Right atrium auricular region (tissue), 2 donors: ENCODE results near the gene ACOX1. TPM values are rescaled to one million over a fixed set of nuclear protein-coding genes. Genes with fewer than 3 reads are reported as not detected.

Experiments
- DNase-seq: peaks from one replicate; pipeline ENCODE4 v3.0.0-alpha.2; 2019; ENCODE audit warnings: low spot score
- H3K27ac ChIP-seq, 2 donors: fragments of 200-600 bp; sonication (generic); 1 replicate in 1 of 2; 2 replicates in 1 of 2; pipeline ENCODE4 v1.5.1; 2016 to 2019
- H3K27me3 ChIP-seq, 2 donors: fragments of 200-600 bp; sonication (generic); one replicate each; pipeline versions ENCODE4 v1.5.1 to v1.6.0; 2017 to 2019
- H3K36me3 ChIP-seq: fragments of 200-600 bp; sonication (generic); one replicate; pipeline ENCODE4 v1.5.1; 2016
- H3K4me1 ChIP-seq, 2 donors: fragments of 200-600 bp; sonication (generic); one replicate each; pipeline versions ENCODE4 v1.5.1 to v1.6.0; 2017 to 2019
- H3K4me3 ChIP-seq, 2 donors: fragments of 200-600 bp; sonication (generic); 1 replicate in 1 of 2; 2 replicates in 1 of 2; pipeline ENCODE4 v1.5.1; 2017 to 2019; ENCODE audit warnings: mild to moderate bottlenecking in 1 of 2, moderate library complexity in 1 of 2
- H3K9me3 ChIP-seq, 2 donors: fragments of 200-600 bp; sonication (generic); one replicate each; pipeline ENCODE4 v1.5.1; 2019
- total RNA-seq, 2 donors: library from RNA; depleted of rRNA; stranded (reverse); fragments of >200 nt; gene quantifications; one replicate each; pipeline ENCODE4 v1.1.0, GENCODE V29; 2016
- TF ChIP-seq, protein P1 (sequence below), 2 donors: fragments of 200-600 bp; sonication (generic); IDR thresholded peaks; one replicate each; pipeline ENCODE4 v1.5.1; 2019; ENCODE audit warnings: antibody characterized with exemption in 2 of 2

Gene ACOX1
- total RNA-seq, 2 donors from 2014 or later: 49.6 to 67.4 TPM

DNA sequence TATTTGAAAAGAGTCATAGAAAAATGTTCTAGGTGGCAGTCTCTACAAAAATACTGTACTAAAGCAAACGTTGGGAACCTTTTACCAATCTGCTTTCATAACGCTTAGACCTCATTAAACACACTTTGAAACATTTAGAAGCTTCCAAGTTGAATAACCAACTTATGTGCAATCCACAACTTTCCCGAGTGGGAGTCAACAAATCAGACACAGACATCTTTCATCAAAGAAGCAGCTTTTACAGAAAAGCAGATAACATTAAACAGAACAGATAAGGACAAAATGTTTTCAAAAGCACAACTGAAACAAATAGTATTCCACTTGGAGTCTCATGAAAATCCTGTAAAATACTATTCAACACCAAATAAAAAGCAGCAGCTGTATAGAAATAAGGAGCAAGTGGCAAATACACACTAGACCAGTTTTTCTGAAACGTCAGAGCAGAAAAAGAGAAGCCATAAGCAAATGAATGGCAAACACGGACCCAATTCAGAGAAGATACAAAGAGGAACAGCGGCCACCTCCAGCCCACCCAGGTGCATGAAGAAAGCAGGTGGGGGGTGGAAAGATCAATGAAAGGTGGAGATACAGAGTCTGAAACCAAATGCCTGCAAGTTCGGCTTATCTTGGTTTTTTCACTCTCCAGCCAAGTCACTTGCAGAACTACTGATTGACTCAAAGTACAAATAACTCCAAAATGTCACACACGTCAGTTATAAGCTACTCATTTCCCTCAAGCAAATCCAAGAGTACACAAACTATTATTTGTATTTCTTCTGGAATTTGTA is 19.7 kb downstream of the ACOX1 start:
- Histone ChIP-seq H3K4me1 (peaks cover 0 to 16% of the 10 kb centered on the region in 2 donors), H3K36me3 (peaks cover 31% of the 10 kb centered on the region)
- TF ChIP-seq, protein P1, sequence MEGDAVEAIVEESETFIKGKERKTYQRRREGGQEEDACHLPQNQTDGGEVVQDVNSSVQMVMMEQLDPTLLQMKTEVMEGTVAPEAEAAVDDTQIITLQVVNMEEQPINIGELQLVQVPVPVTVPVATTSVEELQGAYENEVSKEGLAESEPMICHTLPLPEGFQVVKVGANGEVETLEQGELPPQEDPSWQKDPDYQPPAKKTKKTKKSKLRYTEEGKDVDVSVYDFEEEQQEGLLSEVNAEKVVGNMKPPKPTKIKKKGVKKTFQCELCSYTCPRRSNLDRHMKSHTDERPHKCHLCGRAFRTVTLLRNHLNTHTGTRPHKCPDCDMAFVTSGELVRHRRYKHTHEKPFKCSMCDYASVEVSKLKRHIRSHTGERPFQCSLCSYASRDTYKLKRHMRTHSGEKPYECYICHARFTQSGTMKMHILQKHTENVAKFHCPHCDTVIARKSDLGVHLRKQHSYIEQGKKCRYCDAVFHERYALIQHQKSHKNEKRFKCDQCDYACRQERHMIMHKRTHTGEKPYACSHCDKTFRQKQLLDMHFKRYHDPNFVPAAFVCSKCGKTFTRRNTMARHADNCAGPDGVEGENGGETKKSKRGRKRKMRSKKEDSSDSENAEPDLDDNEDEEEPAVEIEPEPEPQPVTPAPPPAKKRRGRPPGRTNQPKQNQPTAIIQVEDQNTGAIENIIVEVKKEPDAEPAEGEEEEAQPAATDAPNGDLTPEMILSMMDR (IDR thresholded peaks at IDR 0.05): no peak

GRCh38 chr17:75950855-75951554 is 28.0 kb downstream of the ACOX1 start:
- DNase-seq: no peak
- Histone ChIP-seq H3K4me1 (no peaks in the 10 kb centered on the region), H3K27ac (no peak overlapping the region), H3K36me3 (peaks cover 99% of the 10 kb centered on the region), H3K4me3 (no peak overlapping the region), H3K9me3 (no peaks in the 10 kb centered on the region), H3K27me3 (no peaks in the 10 kb centered on the region)
- TF ChIP-seq, protein P1 (IDR thresholded peaks at IDR 0.05): no peak

More for the DNA sequence above, 19.7 kb downstream of the ACOX1 start:
- DNase-seq: no peak
- no peak overlapping the region for H3K27ac ChIP-seq
- H3K27me3 ChIP-seq: no peaks in the 10 kb centered on the region
- no peak overlapping the region for H3K4me3 ChIP-seq
- no peaks in the 10 kb centered on the region for H3K9me3 ChIP-seq

DNA sequence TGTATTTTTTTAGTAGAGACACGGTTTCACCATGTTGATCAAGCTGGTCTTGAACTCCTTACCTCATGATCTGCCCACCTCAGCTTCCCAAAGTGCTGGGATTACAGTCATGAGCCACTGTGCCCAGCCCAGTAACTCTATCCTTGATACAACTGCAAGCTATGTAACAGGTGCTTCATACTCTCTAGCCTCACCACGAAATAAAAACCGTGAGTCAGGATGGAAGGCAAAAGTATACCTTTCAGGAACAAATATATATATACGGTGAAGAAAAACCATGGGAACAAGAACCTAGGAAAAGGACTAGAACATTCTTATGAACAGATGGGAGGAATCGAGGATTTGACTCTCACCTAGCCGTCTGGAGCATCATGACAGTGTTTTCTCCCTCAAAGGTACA is 28.5 kb downstream of the ACOX1 start:
- Histone ChIP-seq H3K27ac (no peak overlapping the region), H3K27me3 (no peaks in the 10 kb centered on the region), H3K36me3 (peaks cover 97% of the 10 kb centered on the region), H3K9me3 (no peaks in the 10 kb centered on the region), H3K4me1 (no peaks in the 10 kb centered on the region), H3K4me3 (no peak overlapping the region)
- DNase-seq: no peak
- TF ChIP-seq, protein P1 (IDR thresholded peaks at IDR 0.05): no peak

DNA sequence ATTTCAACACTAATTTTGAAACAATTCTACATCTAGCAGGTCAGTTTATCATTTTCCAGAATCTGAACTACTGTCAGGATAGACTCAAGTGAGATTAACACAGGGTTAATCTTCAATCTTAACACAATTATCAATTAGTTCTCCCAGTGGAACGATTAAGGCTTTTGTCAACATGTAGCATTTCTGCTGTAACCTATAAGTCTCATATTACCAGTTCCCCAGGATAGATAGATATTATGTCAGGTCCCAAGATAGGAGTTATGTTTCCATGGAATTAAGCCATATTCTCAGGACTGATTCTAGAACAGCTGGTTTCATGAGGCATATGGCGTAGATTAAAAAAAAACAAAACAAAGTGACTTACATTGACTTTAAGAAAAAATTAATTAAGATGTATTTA is 33.8 kb downstream of the ACOX1 start:
- TF ChIP-seq, protein P1 (IDR thresholded peaks at IDR 0.05): no peak
- no peak overlapping the region for H3K27ac ChIP-seq

DNA sequence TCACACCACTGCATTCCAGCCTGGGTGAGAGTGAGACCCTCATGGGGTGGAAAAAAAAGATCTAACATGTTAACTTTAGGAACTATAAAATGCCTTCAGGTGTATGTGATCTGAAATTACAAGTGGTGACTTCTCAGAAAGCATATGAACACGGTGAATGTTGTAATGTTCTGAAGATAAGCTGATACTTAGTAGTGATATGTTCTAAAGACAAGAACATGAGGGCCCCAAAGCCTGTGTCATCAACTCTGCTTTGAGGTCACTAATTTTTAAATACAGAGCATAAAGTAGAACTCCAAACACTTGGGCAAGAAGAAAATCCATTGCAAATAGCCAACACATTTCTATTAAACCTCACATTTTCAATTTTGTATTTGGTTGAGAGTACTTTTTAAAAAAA is 35.5 kb downstream of the ACOX1 start:
- H3K27me3 ChIP-seq: no peaks in the 10 kb centered on the region
- no peaks in the 10 kb centered on the region for H3K9me3 ChIP-seq
- no peak overlapping the region for H3K27ac ChIP-seq
- TF ChIP-seq, protein P1 (IDR thresholded peaks at IDR 0.05): no peak
- H3K4me1 ChIP-seq: peaks cover 0 to 15% of the 10 kb centered on the region in 2 donors
- peaks cover 28% of the 10 kb centered on the region for H3K36me3 ChIP-seq
- DNase-seq: no peak
- no peak overlapping the region for H3K4me3 ChIP-seq

More for the DNA sequence above, 33.8 kb downstream of the ACOX1 start:
- no peak for DNase-seq
- no peak overlapping the region for H3K4me3 ChIP-seq
- peaks cover 0 to 12% of the 10 kb centered on the region in 2 donors for H3K4me1 ChIP-seq
- H3K27me3 ChIP-seq: no peaks in the 10 kb centered on the region
- peaks cover 45% of the 10 kb centered on the region for H3K36me3 ChIP-seq
- no peaks in the 10 kb centered on the region for H3K9me3 ChIP-seq
